Measurements from ENCODE around the gene HMGXB4. TPM values are rescaled to one million over a fixed set of nuclear protein-coding genes. Genes with fewer than 3 reads are reported as not detected.

HMGXB4 gene
- total and polyA plus RNA-seq, 2 donors (not counting 1 experiment from before 2014, with no cell fraction given) = 5.9 to 25.2 TPM

- DNase-seq (no peak), ATAC-seq (ENCODE audit: low read depth) (no peak)
- Histone ChIP-seq H3K79me2 (ENCODE audit: control insufficient read depth, insufficient read depth, low read length) (no peaks in the 10 kb centered on the region), H3K4me3 (ENCODE audit: control extremely low read depth in 1 of 5, extremely low read depth in 1 of 5, insufficient read depth in 1 of 5, low read depth in 2 of 5, low read length in 4 of 5) (no peak overlapping the region), H3K27ac (ENCODE audit: low read length in 2 of 2) (no peak overlapping the region), H2AFZ (ENCODE audit: insufficient read depth, low read depth, low read length, poor library complexity, severe bottlenecking) (no peak overlapping the region), H3K36me3 (replicated peaks in 1 of 2; ENCODE audit: control extremely low read depth in 1 of 2, control insufficient read depth in 1 of 2, extremely low read depth in 1 of 2, insufficient read depth in 2 of 2, low read length in 1 of 2) (peaks cover 0 to 70% of the 10 kb centered on the region in 2 experiments), H3K4me2 (replicated peaks; ENCODE audit: low read depth, low read length, poor library complexity, severe bottlenecking) (no peak overlapping the region), H3K4me1 (ENCODE audit: control insufficient read depth in 2 of 2, insufficient read depth in 2 of 2, low read length in 2 of 2) (peaks cover 18 to 22% of the 10 kb centered on the region in 2 donors), H3K9me3 (ENCODE audit: control extremely low read depth in 1 of 3, control insufficient read depth in 2 of 3, insufficient read depth in 1 of 3, low read length in 2 of 3) (peaks cover 0 to 3% (median 0%) of the 10 kb centered on the region in 3 donors), H3K27me3 (replicated peaks in 1 of 4; ENCODE audit: control extremely low read depth in 1 of 4, control insufficient read depth in 3 of 4, insufficient read depth in 4 of 4, low read length in 3 of 4) (no peaks in the 10 kb centered on the region), H3K9ac (ENCODE audit: low read length) (no peak overlapping the region), H4K20me1 (ENCODE audit: control insufficient read depth, insufficient read depth, low read length, poor library complexity, severe bottlenecking) (no peaks in the 10 kb centered on the region)
- ChIA-PET CTCF (no interaction called here), POLR2A (no interaction called here)
- no peak overlapping the region for H3K27ac Mint-ChIP-seq
- TF ChIP-seq CTCF (IDR thresholded peaks at IDR 0.05) (no peak), EZH2 (IDR thresholded peaks at IDR 0.05; ENCODE audit: borderline replicate concordance, insufficient read depth, low read depth, low read length, poor library complexity, severe bottlenecking) (no peak)
- H3K27me3 Mint-ChIP-seq = no peaks in the 10 kb centered on the region
- H3K4me3 Mint-ChIP-seq = no peak overlapping the region
- no CpG with 5 or more reads among the region's 5 CpGs for WGBS (ENCODE audit: insufficient coverage)
- peaks cover 19% of the 10 kb centered on the region for H3K4me1 Mint-ChIP-seq
- intact Hi-C loops (cut with micrococcal nuclease) = no loop called here
- no peaks in the 10 kb centered on the region for H3K9me3 Mint-ChIP-seq (ENCODE audit: insufficient read depth)
Measured at GRCh38 chr22:35325209-35325608, 67.9 kb downstream of the HMGXB4 start.

DNA sequence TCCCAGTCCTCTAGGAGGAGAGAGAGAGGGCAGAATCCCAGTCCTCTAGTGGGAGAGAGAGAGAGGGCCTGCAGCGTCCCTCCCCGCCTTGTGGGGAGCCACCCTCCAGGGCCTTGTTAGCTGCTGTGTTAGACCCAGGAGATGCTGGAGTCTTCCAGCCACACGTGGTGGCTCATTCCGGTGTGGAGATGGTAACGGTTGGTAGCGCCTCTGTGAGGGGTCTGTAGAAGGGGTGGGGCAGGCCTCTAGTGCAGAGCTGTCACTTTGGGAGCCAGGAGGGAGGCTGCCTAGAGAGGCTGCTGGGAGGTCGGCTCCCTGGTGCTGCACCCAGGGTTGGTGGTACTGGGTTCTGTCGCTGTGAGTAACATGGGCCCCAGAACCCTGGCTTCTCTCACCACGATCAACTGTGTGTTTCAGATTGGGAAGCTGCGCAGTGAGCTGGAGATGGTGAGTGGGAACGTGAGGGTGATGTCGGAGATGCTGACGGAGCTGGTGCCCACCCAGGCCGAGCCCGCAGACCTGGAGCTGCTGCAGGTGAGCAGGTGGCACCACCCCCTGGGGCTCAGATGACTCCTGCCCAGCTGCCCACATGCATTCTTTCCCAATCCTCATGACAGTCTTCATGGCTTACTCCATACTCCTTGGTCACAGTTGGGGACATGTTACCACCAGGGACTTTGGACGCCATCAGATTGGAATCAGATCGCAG lies 69.7 kb downstream of the HMGXB4 start:
- Histone ChIP-seq H3K4me2 (replicated peaks; ENCODE audit: low read depth, low read length, poor library complexity, severe bottlenecking) (no peak overlapping the region), H3K27me3 (replicated peaks in 1 of 4; ENCODE audit: control extremely low read depth in 1 of 4, control insufficient read depth in 3 of 4, insufficient read depth in 4 of 4, low read length in 3 of 4) (no peaks in the 10 kb centered on the region), H4K20me1 (ENCODE audit: control insufficient read depth, insufficient read depth, low read length, poor library complexity, severe bottlenecking) (no peaks in the 10 kb centered on the region), H3K79me2 (ENCODE audit: control insufficient read depth, insufficient read depth, low read length) (no peaks in the 10 kb centered on the region), H3K4me3 (ENCODE audit: control extremely low read depth in 1 of 5, extremely low read depth in 1 of 5, insufficient read depth in 1 of 5, low read depth in 2 of 5, low read length in 4 of 5) (no peak overlapping the region), H3K9me3 (ENCODE audit: control extremely low read depth in 1 of 3, control insufficient read depth in 2 of 3, insufficient read depth in 1 of 3, low read length in 2 of 3) (peaks cover 0 to 3% (median 0%) of the 10 kb centered on the region in 3 donors), H3K9ac (ENCODE audit: low read length) (no peak overlapping the region), H2AFZ (ENCODE audit: insufficient read depth, low read depth, low read length, poor library complexity, severe bottlenecking) (no peak overlapping the region), H3K4me1 (ENCODE audit: control insufficient read depth in 2 of 2, insufficient read depth in 2 of 2, low read length in 2 of 2) (peaks cover 20 to 27% of the 10 kb centered on the region in 2 donors), H3K27ac (ENCODE audit: low read length in 2 of 2) (no peak overlapping the region), H3K36me3 (replicated peaks in 1 of 2; ENCODE audit: control extremely low read depth in 1 of 2, control insufficient read depth in 1 of 2, extremely low read depth in 1 of 2, insufficient read depth in 2 of 2, low read length in 1 of 2) (peaks cover 0 to 64% of the 10 kb centered on the region in 2 experiments)
- ATAC-seq (ENCODE audit: low read depth) = no peak
- no peak overlapping the region for H3K27ac Mint-ChIP-seq
- H3K4me1 Mint-ChIP-seq = peaks cover 24% of the 10 kb centered on the region
- no peak for DNase-seq
- intact Hi-C loops (cut with micrococcal nuclease) = no loop called here
- no peak for TF ChIP-seq CTCF (IDR thresholded peaks at IDR 0.05)
- ChIA-PET CTCF (interaction anchor here (0.6 kb wide), 1 partner anchor 337 kb away, joined by 5 read pairs; no protein-coding TSS in a partner anchor), POLR2A (no interaction called here)
- 96% methylated on average over 16 of the region's 17 CpGs for WGBS (ENCODE audit: insufficient coverage)
- no peaks in the 10 kb centered on the region for H3K27me3 Mint-ChIP-seq
- H3K4me3 Mint-ChIP-seq = no peak overlapping the region
- H3K9me3 Mint-ChIP-seq (ENCODE audit: insufficient read depth) = no peaks in the 10 kb centered on the region

All from B cell (primary cell).